Measurements from ENCODE around the gene ANKRD34B. TPM values are rescaled to one million over a fixed set of nuclear protein-coding genes. Genes with fewer than 3 reads are reported as not detected.
"Not testable (repeated sequence)": the region's sequence is repeated elsewhere in the genome, so short reads cannot be mapped to it uniquely, and the experiment has no call there.

Gene ANKRD34B
- 0.17 TPM in 1 of 2 replicates, not detected in the other for total RNA-seq (2014; rRNA removed; shearing (Covaris generic))

- in situ Hi-C loops (cut with HindIII; ENCODE audit: low sequenced_read_pairs), result no loop called here
- no peak for DNase-seq (ENCODE audit: low spot score)
These were observed at the start of gene ANKRD34B for GRCh38 chr5:80569961-80570786. Gene ANKRD34B, minus strand, starts transcription at chr5:80570280. Its CDS starts 10,261 bp downstream, at chr5:80560019.

GRCh38 chr5:80619086-80619485 is 49.0 kb upstream of the ANKRD34B start:
- in situ Hi-C loops (cut with HindIII; ENCODE audit: low sequenced_read_pairs), result no loop called here
- DNase-seq (ENCODE audit: low spot score), result no peak

GRCh38 chr5:80618438-80618837 is 48.4 kb upstream of the ANKRD34B start:
- in situ Hi-C loops (cut with HindIII; ENCODE audit: low sequenced_read_pairs), result no loop called here
- no peak for DNase-seq (ENCODE audit: low spot score)

GRCh38 chr5:80615266-80615914 is 45.3 kb upstream of the ANKRD34B start:
- in situ Hi-C loops (cut with HindIII; ENCODE audit: low sequenced_read_pairs), result no loop called here
- DNase-seq (ENCODE audit: low spot score), result no peak

- in situ Hi-C loops (cut with HindIII; ENCODE audit: low sequenced_read_pairs), result no loop called here
These were observed 39.6 kb upstream of the ANKRD34B start for GRCh38 chr5:80609692-80610091.

GRCh38 chr5:80608731-80609130 is 38.7 kb upstream of the ANKRD34B start:
- in situ Hi-C loops (cut with HindIII; ENCODE audit: low sequenced_read_pairs), result no loop called here

More at GRCh38 chr5:80609692-80610091, 39.6 kb upstream of the ANKRD34B start:
- DNase-seq (ENCODE audit: low spot score), result no peak

GRCh38 chr5:80607832-80608231 is 37.8 kb upstream of the ANKRD34B start:
- in situ Hi-C loops (cut with HindIII; ENCODE audit: low sequenced_read_pairs), result no loop called here
- no peak for DNase-seq (ENCODE audit: low spot score)

More at GRCh38 chr5:80608731-80609130, 38.7 kb upstream of the ANKRD34B start:
- DNase-seq (ENCODE audit: low spot score), result no peak

GRCh38 chr5:80607343-80607742 is 37.3 kb upstream of the ANKRD34B start:
- DNase-seq (ENCODE audit: low spot score), result no peak
- in situ Hi-C loops (cut with HindIII; ENCODE audit: low sequenced_read_pairs), result no loop called here

GRCh38 chr5:80600943-80601693 is 31.0 kb upstream of the ANKRD34B start:
- in situ Hi-C loops (cut with HindIII; ENCODE audit: low sequenced_read_pairs), result no loop called here
- no peak for DNase-seq (ENCODE audit: low spot score)

GRCh38 chr5:80597500-80597899 is 27.4 kb upstream of the ANKRD34B start:
- in situ Hi-C loops (cut with HindIII; ENCODE audit: low sequenced_read_pairs), result no loop called here
- DNase-seq (ENCODE audit: low spot score), result no peak

- in situ Hi-C loops (cut with HindIII; ENCODE audit: low sequenced_read_pairs), result no loop called here
- DNase-seq (ENCODE audit: low spot score), result no peak
These were observed 24.7 kb upstream of the ANKRD34B start for GRCh38 chr5:80594810-80595209.

- in situ Hi-C loops (cut with HindIII; ENCODE audit: low sequenced_read_pairs), result no loop called here
- DNase-seq (ENCODE audit: low spot score), result no peak
These were observed 22.7 kb upstream of the ANKRD34B start for GRCh38 chr5:80592761-80593160.

GRCh38 chr5:80592105-80592504 is 22.0 kb upstream of the ANKRD34B start:
- DNase-seq (ENCODE audit: low spot score), result no peak
- in situ Hi-C loops (cut with HindIII; ENCODE audit: low sequenced_read_pairs), result no loop called here

GRCh38 chr5:80591352-80591751 is 21.3 kb upstream of the ANKRD34B start:
- no peak for DNase-seq (ENCODE audit: low spot score)
- in situ Hi-C loops (cut with HindIII; ENCODE audit: low sequenced_read_pairs), result no loop called here

- in situ Hi-C loops (cut with HindIII; ENCODE audit: low sequenced_read_pairs), result no loop called here
- no peak for DNase-seq (ENCODE audit: low spot score)
These were observed 20.7 kb upstream of the ANKRD34B start for GRCh38 chr5:80590766-80591165.

- no peak for DNase-seq (ENCODE audit: low spot score)
- in situ Hi-C loops (cut with HindIII; ENCODE audit: low sequenced_read_pairs), result no loop called here
These were observed 18.9 kb upstream of the ANKRD34B start for GRCh38 chr5:80588858-80589540.

- in situ Hi-C loops (cut with HindIII; ENCODE audit: low sequenced_read_pairs), result no loop called here
- DNase-seq (ENCODE audit: low spot score), result no peak
These were observed 14.7 kb upstream of the ANKRD34B start for GRCh38 chr5:80584770-80585169.

- DNase-seq (ENCODE audit: low spot score); in situ Hi-C loops (cut with HindIII; ENCODE audit: low sequenced_read_pairs): not testable (repeated sequence)
These were observed 10.2 kb upstream of the ANKRD34B start for GRCh38 chr5:80580291-80580690.

- in situ Hi-C loops (cut with HindIII; ENCODE audit: low sequenced_read_pairs), result no loop called here
- no peak for DNase-seq (ENCODE audit: low spot score)
These were observed 9.0 kb upstream of the ANKRD34B start for GRCh38 chr5:80579050-80579449.
